ENCODE measurements around the gene SPATS1.

Gene SPATS1

GRCh38 chr6:44363377-44363926, 21.0 kb downstream of the SPATS1 start:
- H2AFZ ChIP-seq (ENCODE audit: low read length), result no peak overlapping the region
- H3K4me1 ChIP-seq (ENCODE audit: insufficient read depth, low read length, severe bottlenecking), result no peaks in the 10 kb centered on the region
- no peak overlapping the region for H3K27ac ChIP-seq (ENCODE audit: low read depth, low read length, poor library complexity, severe bottlenecking)
- H4K20me1 ChIP-seq (ENCODE audit: insufficient read depth, low read length), result no peaks in the 10 kb centered on the region
- no peaks in the 10 kb centered on the region for H3K36me3 ChIP-seq (ENCODE audit: insufficient read depth, low read length)
- H3K27me3 ChIP-seq (ENCODE audit: insufficient read depth, low read length), result no peaks in the 10 kb centered on the region
- no peaks in the 10 kb centered on the region for H3F3A ChIP-seq (ENCODE audit: insufficient read depth, low read length)
- H3K79me2 ChIP-seq (ENCODE audit: insufficient read depth, low read length), result no peaks in the 10 kb centered on the region
- H3K4me3 ChIP-seq (ENCODE audit: low read depth, low read length, poor library complexity, severe bottlenecking), result no peak overlapping the region
- TF ChIP-seq CTCF (IDR thresholded peaks at IDR 0.05; ENCODE audit: low read length) (no peak), EZH2 (IDR thresholded peaks at IDR 0.05; ENCODE audit: borderline replicate concordance, low read length) (no peak)
- H3K4me2 ChIP-seq (ENCODE audit: low read length), result no peak overlapping the region
- H3K9me3 ChIP-seq (ENCODE audit: low read length), result no peaks in the 10 kb centered on the region
- no peaks in the 10 kb centered on the region for H3K9me2 ChIP-seq (ENCODE audit: low read depth, low read length)
- no peak overlapping the region for H3K9ac ChIP-seq (ENCODE audit: low read length)

- H2AFZ ChIP-seq (ENCODE audit: low read length), result no peak overlapping the region
- no peak overlapping the region for H3K27ac ChIP-seq (ENCODE audit: low read depth, low read length, poor library complexity, severe bottlenecking)
- no peaks in the 10 kb centered on the region for H3K9me3 ChIP-seq (ENCODE audit: low read length)
- H3K27me3 ChIP-seq (ENCODE audit: insufficient read depth, low read length), result no peaks in the 10 kb centered on the region
- H3K9me2 ChIP-seq (ENCODE audit: low read depth, low read length), result no peaks in the 10 kb centered on the region
- TF ChIP-seq CTCF (IDR thresholded peaks at IDR 0.05; ENCODE audit: low read length), result no peak
- TF ChIP-seq EZH2 (IDR thresholded peaks at IDR 0.05; ENCODE audit: borderline replicate concordance, low read length), result no peak
- H3F3A ChIP-seq (ENCODE audit: insufficient read depth, low read length), result no peaks in the 10 kb centered on the region
- H3K79me2 ChIP-seq (ENCODE audit: insufficient read depth, low read length), result no peaks in the 10 kb centered on the region
- H4K20me1 ChIP-seq (ENCODE audit: insufficient read depth, low read length), result no peaks in the 10 kb centered on the region
- no peak overlapping the region for H3K4me2 ChIP-seq (ENCODE audit: low read length)
- H3K36me3 ChIP-seq (ENCODE audit: insufficient read depth, low read length), result no peaks in the 10 kb centered on the region
- no peak overlapping the region for H3K9ac ChIP-seq (ENCODE audit: low read length)
- H3K4me1 ChIP-seq (ENCODE audit: insufficient read depth, low read length, severe bottlenecking), result no peaks in the 10 kb centered on the region
- no peak overlapping the region for H3K4me3 ChIP-seq (ENCODE audit: low read depth, low read length, poor library complexity, severe bottlenecking)
Observed at GRCh38 chr6:44366781-44367180, 24.3 kb downstream of the SPATS1 start.

- Histone ChIP-seq H3F3A (ENCODE audit: insufficient read depth, low read length) (no peaks in the 10 kb centered on the region), H3K79me2 (ENCODE audit: insufficient read depth, low read length) (no peaks in the 10 kb centered on the region), H3K4me1 (ENCODE audit: insufficient read depth, low read length, severe bottlenecking) (no peaks in the 10 kb centered on the region), H3K27ac (ENCODE audit: low read depth, low read length, poor library complexity, severe bottlenecking) (no peak overlapping the region), H4K20me1 (ENCODE audit: insufficient read depth, low read length) (no peaks in the 10 kb centered on the region), H3K9ac (ENCODE audit: low read length) (no peak overlapping the region), H3K9me2 (ENCODE audit: low read depth, low read length) (no peaks in the 10 kb centered on the region), H3K4me2 (ENCODE audit: low read length) (no peak overlapping the region), H3K36me3 (ENCODE audit: insufficient read depth, low read length) (no peaks in the 10 kb centered on the region), H3K9me3 (ENCODE audit: low read length) (no peaks in the 10 kb centered on the region), H2AFZ (ENCODE audit: low read length) (no peak overlapping the region), H3K4me3 (ENCODE audit: low read depth, low read length, poor library complexity, severe bottlenecking) (no peak overlapping the region), H3K27me3 (ENCODE audit: insufficient read depth, low read length) (no peaks in the 10 kb centered on the region)
- TF ChIP-seq EZH2 (IDR thresholded peaks at IDR 0.05; ENCODE audit: borderline replicate concordance, low read length), result no peak
- TF ChIP-seq CTCF (IDR thresholded peaks at IDR 0.05; ENCODE audit: low read length), result no peak
Observed at GRCh38 chr6:44367681-44368080, 25.2 kb downstream of the SPATS1 start.
